Measurements from ENCODE around the gene DR1.
"Not testable (repeated sequence)": the region's sequence is repeated elsewhere in the genome, so short reads cannot be mapped to it uniquely, and the experiment has no call there.

Gene DR1

GRCh38 chr1:93340090-93340489 lies 5.6 kb upstream of the DR1 start:
- DNase-seq (ENCODE audit: low read depth): no peak

DNA sequence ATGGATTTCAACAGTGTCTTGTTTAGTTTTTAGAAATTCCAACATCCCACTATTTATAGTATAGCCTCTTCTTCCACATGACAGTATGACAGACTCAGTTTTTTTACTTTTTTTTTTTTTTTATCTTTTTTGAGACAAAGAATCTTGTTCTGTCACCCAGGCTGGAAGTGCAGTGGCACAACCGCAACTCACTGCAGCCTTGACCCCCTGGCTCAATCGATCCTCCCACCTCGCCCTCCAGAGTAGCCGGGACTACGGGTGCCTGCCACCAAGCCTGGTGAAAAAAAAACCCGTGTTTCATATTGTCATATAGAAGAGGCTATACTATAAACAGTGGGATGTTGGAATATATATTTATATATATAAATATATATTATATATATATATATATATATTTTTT lies 1.2 kb upstream of the DR1 start:
- no peak for DNase-seq (ENCODE audit: low read depth)

GRCh38 chr1:93344886-93345632 lies 648 bp upstream of the DR1 start:
- DNase-seq (ENCODE audit: low read depth): no peak

DNA sequence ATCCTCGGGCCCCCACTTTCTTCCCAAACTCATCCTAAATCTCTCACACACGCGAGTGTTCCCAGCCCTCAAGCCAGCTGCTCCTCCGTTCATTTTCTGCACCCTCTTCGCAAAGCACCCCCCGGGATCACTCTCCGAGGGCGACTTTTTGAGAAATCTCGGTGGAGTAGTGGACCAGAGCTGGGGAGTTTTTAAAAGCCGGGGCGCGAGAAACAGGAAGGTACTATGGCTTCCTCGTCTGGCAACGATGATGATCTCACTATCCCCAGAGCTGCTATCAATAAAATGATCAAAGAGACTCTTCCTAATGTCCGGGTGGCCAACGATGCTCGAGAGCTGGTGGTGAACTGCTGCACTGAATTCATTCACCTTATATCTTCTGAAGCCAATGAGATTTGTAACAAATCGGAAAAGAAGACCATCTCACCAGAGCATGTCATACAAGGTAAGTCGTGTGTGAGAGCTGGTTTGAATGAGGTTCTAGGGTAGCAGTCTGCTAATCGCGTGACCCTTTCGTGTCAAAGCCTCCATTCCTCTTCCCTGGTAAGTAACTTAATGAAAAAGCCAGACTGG lies 800 bp downstream of the DR1 start:
- no peak for DNase-seq (ENCODE audit: low read depth)

- no peak for DNase-seq (ENCODE audit: low read depth)
Observed at GRCh38 chr1:93347334-93347899, 1.7 kb downstream of the DR1 start.

DNA sequence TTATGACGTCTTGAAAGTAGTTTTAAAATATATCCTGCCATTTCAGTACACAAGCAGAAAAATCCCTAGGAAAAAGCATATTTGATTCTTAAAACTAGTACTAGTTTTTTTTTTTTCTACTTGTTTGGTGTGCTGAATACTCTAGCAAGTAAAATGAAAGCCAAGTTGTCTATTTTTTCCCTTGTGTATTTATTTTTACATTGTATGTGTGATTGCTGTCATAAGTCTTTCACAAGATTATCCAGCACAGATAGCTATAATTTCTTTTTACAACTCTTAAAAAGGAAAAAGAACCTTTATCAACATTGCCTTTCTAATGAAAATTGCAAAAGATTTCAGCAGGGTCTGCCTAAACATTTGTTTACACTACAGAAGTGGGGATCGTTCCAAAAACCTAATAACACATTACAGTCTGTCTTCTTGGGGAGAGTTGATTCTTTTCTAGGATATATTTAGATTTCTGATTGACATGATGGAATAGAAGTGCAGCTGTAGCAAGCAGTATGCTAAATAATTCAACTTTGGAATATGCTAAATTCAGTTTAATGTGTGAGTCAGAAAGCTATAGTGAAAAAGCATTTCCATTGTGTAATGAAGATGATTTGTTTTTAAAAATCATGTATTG lies 2.5 kb downstream of the DR1 start:
- no peak for DNase-seq (ENCODE audit: low read depth)

DNA sequence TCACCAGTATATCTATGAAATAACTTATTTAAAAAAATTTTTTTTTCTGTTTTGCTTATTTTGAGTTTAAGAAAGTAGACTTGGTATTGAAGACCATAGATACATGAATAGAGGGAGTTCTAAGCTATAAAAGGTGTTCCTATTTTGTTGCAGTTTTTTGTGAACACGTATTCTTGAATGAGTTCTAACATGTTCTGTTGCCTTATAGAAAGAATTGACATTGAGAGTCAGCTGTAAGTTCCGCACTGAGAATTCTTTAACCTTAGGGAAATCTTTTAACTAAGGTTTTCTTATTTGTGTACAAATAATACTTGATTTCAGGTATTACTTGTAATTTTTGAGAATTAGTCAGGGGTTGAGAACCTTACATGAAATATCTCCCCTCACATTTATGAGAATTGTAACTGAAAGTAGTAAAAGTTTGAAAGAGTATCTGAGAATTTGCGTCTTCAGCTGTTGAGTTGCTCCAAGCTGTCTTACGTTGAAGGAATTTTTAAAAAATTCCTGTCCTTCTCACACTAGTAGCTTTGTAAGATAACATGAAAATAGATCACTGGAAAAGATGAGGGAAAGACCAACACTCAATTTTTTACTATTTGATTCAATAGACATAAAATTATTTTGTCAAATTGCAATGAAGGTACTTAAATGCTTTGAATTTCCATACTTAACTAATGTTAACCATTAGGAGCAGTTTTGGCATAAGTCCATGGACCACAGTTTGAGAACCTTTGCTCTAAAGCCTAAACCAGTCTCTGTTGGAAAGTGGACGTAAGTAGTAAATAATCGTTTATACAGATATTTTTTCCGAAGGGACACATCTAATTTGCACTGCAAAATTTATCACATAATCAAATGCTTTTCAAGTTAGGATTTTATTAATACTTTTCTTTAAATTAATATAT lies 3.8 kb downstream of the DR1 start:
- DNase-seq (ENCODE audit: low read depth): no peak

DNA sequence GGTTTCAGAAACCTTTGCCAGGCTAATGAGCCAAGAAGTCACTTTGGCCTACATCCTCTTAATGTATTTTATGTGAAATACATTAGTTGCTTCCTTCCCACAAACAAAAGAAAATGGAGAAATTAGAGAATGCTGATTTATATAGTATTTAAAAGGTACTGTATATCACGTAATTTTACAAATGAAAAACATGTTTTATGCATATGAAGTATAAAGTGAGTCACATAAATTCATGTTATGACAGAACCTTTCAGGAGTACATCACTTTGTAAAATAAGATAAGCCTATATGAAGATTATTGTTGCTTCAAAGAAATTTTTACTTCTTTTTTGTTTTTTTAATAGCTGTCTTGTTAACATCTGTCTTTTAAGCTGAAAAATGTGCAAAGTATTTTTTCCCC lies 4.6 kb downstream of the DR1 start:
- no peak for DNase-seq (ENCODE audit: low read depth)

- no peak for DNase-seq (ENCODE audit: low read depth)
Observed at GRCh38 chr1:93350875-93351274, 5.2 kb downstream of the DR1 start.

GRCh38 chr1:93351346-93351745 lies 5.6 kb downstream of the DR1 start:
- not testable (repeated sequence) for DNase-seq (ENCODE audit: low read depth)

- DNase-seq (ENCODE audit: low read depth): no peak
Observed at GRCh38 chr1:93352376-93352775, 6.7 kb downstream of the DR1 start.

DNA sequence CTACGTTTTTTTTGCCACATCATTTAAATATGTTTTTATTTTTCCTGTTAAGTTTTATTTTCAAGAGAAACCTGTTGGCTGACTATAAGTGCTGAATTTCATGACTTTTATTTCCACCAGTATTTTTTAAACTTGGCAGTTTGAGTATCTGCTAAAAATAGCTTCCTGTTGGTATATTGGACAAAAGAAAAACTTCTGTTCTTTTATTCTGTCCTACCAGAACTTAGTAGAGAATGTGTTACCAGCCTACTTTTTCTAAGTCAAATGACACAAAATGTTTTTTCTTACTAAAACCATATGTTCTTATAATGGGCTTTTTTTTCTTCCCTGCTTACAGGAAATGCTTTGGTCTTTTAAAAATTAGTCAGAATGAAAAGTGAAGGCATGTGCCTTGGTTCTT lies 7.6 kb downstream of the DR1 start:
- no peak for DNase-seq (ENCODE audit: low read depth)

GRCh38 chr1:93354749-93355148 lies 9.0 kb downstream of the DR1 start:
- DNase-seq (ENCODE audit: low read depth): no peak

- no peak for DNase-seq (ENCODE audit: low read depth)
Observed at GRCh38 chr1:93357242-93357641, 11.5 kb downstream of the DR1 start.

- no peak for DNase-seq (ENCODE audit: low read depth)
Observed at GRCh38 chr1:93358293-93358692, 12.6 kb downstream of the DR1 start.

- no peak for DNase-seq (ENCODE audit: low read depth)
Observed at GRCh38 chr1:93360111-93360510, 14.4 kb downstream of the DR1 start.

- no peak for DNase-seq (ENCODE audit: low read depth)
Observed at GRCh38 chr1:93362237-93362636, 16.5 kb downstream of the DR1 start.

- no peak for DNase-seq (ENCODE audit: low read depth)
Observed at GRCh38 chr1:93365813-93366212, 20.1 kb downstream of the DR1 start.

DNA sequence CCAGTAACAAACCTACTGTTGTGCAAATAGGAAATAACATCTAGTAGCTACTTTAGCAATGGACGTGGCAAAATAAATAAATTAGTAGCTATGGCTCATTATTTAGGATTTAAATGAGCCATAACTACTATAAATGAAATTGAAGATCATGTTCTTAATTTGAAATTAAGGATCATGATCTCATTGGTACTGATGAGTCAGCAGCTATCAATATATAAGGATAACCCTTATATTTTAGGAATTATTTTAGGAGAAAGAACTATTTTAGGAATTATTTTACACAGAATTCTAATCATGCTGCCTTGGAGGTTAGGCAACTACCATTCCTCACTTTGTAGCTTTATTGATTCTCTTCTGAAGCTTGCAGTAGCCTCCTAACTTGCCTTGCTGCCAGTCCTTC lies 24.0 kb downstream of the DR1 start:
- DNase-seq (ENCODE audit: low read depth): no peak

DNA sequence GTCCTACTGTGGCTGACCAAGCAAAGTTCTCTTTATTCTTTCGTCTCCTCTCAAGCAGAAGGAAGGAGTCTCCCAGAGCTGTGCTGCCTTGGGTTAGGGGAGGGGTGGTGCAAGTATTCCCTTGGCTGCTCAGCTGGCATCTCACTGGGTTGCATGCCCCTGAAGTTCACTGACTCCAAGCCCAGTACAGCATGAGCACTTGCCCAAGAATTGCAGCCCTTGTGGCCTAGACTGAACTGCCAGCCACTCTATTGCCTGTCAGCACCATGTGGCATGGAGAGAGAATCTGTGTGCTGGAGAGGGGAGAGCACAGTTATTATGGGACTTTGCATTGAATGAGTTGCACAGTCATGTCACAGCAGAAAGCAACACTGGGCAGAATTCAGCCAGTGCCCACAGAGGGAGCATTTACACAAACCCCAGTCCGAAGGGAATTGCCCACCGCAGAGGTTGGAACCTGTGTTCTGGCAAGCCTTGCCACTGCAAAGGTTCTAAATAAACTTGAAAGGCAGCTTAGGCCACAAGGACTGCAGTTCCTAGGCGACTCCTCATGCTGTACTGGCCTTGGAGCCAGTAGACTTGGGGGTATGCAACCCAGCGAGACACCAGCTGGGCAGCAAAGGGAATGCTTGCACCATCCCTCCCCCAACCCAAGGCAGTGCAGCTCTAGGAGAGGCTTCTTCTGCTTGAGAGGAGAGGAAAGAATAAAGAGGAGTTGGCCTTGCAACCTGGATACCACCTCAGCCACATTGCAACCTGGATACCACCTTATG lies 28.8 kb downstream of the DR1 start:
- no peak for DNase-seq (ENCODE audit: low read depth)

DNA sequence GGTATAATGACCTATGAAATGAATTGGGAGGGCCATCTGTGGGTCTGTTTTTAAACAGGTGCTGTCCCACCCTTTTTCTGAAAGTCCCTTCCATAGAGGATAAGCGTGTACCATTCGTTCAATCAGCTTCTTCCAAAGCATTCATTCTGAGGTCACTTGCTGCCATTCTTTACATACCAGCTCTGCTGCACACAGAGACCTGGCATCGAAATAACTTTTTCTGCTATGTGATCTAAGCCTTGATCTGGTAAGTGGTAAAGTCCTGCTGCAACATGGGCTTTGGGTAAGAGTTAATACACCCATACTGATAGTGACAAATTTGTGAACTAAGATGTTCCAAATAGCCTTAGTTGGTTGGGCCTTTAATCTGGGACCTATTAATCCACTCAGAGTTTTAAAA lies 38.9 kb downstream of the DR1 start:
- DNase-seq (ENCODE audit: low read depth): no peak

Measured in HS-5 (cell line).